Measurements from ENCODE around the gene BRINP1. TPM values are rescaled to one million over a fixed set of nuclear protein-coding genes. Genes with fewer than 3 reads are reported as not detected.

BRINP1 gene
- total RNA-seq, 1 experiment from 2014 or later: 14.0 TPM

DNA sequence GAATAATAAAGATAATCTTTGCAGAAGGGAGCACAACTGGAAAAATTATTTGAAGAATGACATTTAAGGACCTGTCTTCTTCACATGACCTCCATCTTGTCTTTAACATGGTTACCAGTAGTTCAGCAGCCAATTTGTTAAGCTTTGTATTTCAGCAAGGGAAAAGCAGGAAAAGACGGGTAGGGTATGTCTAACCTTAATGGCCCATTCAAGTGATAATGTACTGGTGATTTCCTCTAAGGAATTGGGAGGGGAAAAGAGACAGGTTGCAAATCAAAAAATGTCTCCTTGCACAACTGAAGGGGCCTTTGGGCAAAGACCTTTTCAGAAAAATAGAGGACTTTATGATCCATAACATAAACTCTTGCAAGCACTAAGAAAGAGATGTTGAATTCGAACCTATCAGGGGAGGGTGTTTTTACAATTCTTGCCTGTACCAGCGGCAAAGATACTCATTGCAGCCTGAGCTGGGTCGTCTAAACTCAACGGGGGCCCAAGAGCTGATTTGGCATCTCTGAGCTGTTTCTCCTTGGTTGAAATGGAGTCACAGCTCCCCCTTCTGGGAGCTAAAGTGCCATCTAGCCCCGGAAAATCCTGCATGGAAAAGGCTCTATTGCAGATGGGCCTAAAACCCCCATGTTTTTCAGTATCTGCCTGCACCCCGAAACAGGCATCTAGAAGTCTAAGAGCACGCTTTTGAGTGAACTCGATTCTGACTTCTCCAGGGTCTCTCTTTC is 3.8 kb downstream of the BRINP1 start:
- Histone ChIP-seq H3K4me2 (ENCODE audit: insufficient read depth, insufficient read length, low read length) (peak overlapping the region; percentile 19), H3K9me3 (ENCODE audit: control insufficient read depth, low read depth, low read length) (no peaks in the 10 kb centered on the region)
- peak overlapping the region; percentile 19 to 48; a peak in 3 of 5 replicates for H3K4me3 Mint-ChIP-seq

More for the DNA sequence above, 3.8 kb downstream of the BRINP1 start:
- no peak overlapping the region for H3K56ac ChIP-seq (ENCODE audit: insufficient read length, low read depth, low read length)
- H3K4me1 ChIP-seq (ENCODE audit: insufficient read depth, low read length): peaks cover 17% of the 10 kb centered on the region
- Mint-ChIP-seq H3K27me3 (ENCODE audit: low read depth) (peaks cover 19% of the 10 kb centered on the region), H3K9me3 (no peaks in the 10 kb centered on the region), H3K4me1 (peaks cover 55 to 62% of the 10 kb centered on the region in 2 experiments), H3K36me3 (ENCODE audit: insufficient read depth in 1 of 3, low read depth in 3 of 3) (peaks cover 0 to 11% (median 8%) of the 10 kb centered on the region in 3 experiments; a peak in 5 of 7 replicates), H3K27ac (no peak overlapping the region; a peak in 1 of 7 replicates)
- H3K14ac ChIP-seq (ENCODE audit: insufficient read depth, low read length): no peak overlapping the region
- no peak overlapping the region for H2AFZ ChIP-seq (ENCODE audit: low read length)
- no peak overlapping the region for H3K18ac ChIP-seq (ENCODE audit: insufficient read length, low read depth, low read length)
- no peak overlapping the region for H2BK12ac ChIP-seq (ENCODE audit: insufficient read length, low read depth, low read length)
- H4K5ac ChIP-seq (ENCODE audit: insufficient read length, low read depth, low read length): no peak overlapping the region
- H3K79me1 ChIP-seq (ENCODE audit: insufficient read depth, low read depth, low read length, poor library complexity, severe bottlenecking): no peaks in the 10 kb centered on the region
- H2BK5ac ChIP-seq (ENCODE audit: insufficient read length, low read length): no peak overlapping the region
- no peak overlapping the region for H3K4ac ChIP-seq (ENCODE audit: low read depth, low read length)
- no peak overlapping the region for H2BK20ac ChIP-seq (ENCODE audit: low read depth, low read length, poor library complexity, severe bottlenecking)
- no peak overlapping the region for H3K23ac ChIP-seq (ENCODE audit: insufficient read length, low read depth, low read length)
- H2AK5ac ChIP-seq (ENCODE audit: insufficient read length, low read length): no peak overlapping the region
- peak; percentile 87 for DNase-seq
- H2BK15ac ChIP-seq (ENCODE audit: low read depth, low read length): no peak overlapping the region
- H4K8ac ChIP-seq (replicated peaks; ENCODE audit: insufficient read length, low read depth, low read length): no peak overlapping the region
- H2BK120ac ChIP-seq (ENCODE audit: low read depth, low read length, poor library complexity, severe bottlenecking): no peak overlapping the region
- no peak overlapping the region for H4K91ac ChIP-seq (ENCODE audit: insufficient read length, low read depth, low read length)
- no peak overlapping the region for H3K9ac ChIP-seq (ENCODE audit: extremely low read depth, insufficient read length, low read length)
- H3T11ph ChIP-seq (ENCODE audit: low read length): no peak overlapping the region
- no peak overlapping the region for H3K27ac ChIP-seq (ENCODE audit: insufficient read length, low read depth, low read length)
- no peaks in the 10 kb centered on the region for H4K20me1 ChIP-seq (ENCODE audit: control insufficient read depth, insufficient read depth, insufficient read length)
- peaks cover 17% of the 10 kb centered on the region for H3K23me2 ChIP-seq (ENCODE audit: insufficient read length, low read depth, low read length, poor library complexity, severe bottlenecking)
- H3K79me2 ChIP-seq (ENCODE audit: insufficient read depth, low read length): peaks cover 5% of the 10 kb centered on the region; the same call in 1 of the 2 replicates
- no CpG with 5 or more reads among the region's 9 CpGs for WGBS (ENCODE audit: extremely low coverage, insufficient read length, low lambda C conversion rate)
- TF ChIP-seq, protein P1, sequence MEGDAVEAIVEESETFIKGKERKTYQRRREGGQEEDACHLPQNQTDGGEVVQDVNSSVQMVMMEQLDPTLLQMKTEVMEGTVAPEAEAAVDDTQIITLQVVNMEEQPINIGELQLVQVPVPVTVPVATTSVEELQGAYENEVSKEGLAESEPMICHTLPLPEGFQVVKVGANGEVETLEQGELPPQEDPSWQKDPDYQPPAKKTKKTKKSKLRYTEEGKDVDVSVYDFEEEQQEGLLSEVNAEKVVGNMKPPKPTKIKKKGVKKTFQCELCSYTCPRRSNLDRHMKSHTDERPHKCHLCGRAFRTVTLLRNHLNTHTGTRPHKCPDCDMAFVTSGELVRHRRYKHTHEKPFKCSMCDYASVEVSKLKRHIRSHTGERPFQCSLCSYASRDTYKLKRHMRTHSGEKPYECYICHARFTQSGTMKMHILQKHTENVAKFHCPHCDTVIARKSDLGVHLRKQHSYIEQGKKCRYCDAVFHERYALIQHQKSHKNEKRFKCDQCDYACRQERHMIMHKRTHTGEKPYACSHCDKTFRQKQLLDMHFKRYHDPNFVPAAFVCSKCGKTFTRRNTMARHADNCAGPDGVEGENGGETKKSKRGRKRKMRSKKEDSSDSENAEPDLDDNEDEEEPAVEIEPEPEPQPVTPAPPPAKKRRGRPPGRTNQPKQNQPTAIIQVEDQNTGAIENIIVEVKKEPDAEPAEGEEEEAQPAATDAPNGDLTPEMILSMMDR (conservative IDR thresholded peaks at IDR 0.05): peak; percentile 92
- no peaks in the 10 kb centered on the region; the same call in 1 of the 2 replicates for H3K27me3 ChIP-seq (ENCODE audit: insufficient read depth, low read length)

Measured in H9 (cell line).